K562 (cell line): ENCODE measurements around the gene RPS6KA2. TPM values are rescaled to one million over a fixed set of nuclear protein-coding genes. Genes with fewer than 3 reads are reported as not detected.

Source experiments
- ATF6 ChIP-seq: sonication (generic); formaldehyde crosslinking; IDR thresholded peaks from 2 replicates; pipeline ENCODE4 v1.4.0; 2020; ENCODE audit warnings: mild to moderate bottlenecking, missing genetic modification reagents
- CC2D1A ChIP-seq: fragments of 450-650 bp; IDR thresholded peaks from 2 replicates; pipeline ENCODE4 v1.6.1; 2017; ENCODE audit warnings: mild to moderate bottlenecking
- E2F4 ChIP-seq: sonication (generic); formaldehyde crosslinking; IDR thresholded peaks from 2 replicates; pipeline ENCODE4 v1.8.0; 2022; ENCODE audit warnings: mild to moderate bottlenecking, low read depth, missing genetic modification reagents
- POLR2AphosphoS2 ChIP-seq: IDR thresholded peaks from 2 replicates; pipeline ENCODE4 v1.6.1; 2012; ENCODE audit warnings: low read length, improper control_type of control experiment
- SP1 ChIP-seq: sonication (generic); formaldehyde crosslinking; IDR thresholded peaks from 2 replicates; pipeline ENCODE4 v1.8.1; 2022; ENCODE audit warnings: mild to moderate bottlenecking, missing genetic modification reagents
- TCF7 ChIP-seq: sonication (generic); IDR thresholded peaks from 2 replicates; pipeline ENCODE4 v1.6.1; 2016; ENCODE audit warnings: antibody characterized with exemption, borderline replicate concordance
- polyA plus RNA-seq, 8 experiments: library from polyadenylated mRNA; depleted of rRNA in 4 of 8; stranded (reverse) in 5 of 8; unstranded in 3 of 8; fragments of >200 nt; fragmentation: Nextera tagmentation in 2 of 8; fragmentation: Illumina TruSeq in 1 of 8; extraction: Ambion mirVana in 2 of 8; extraction: Trizol in 1 of 8; gene quantifications; 2 replicates each; pipeline versions ENCODE4 v1.2.1 to v1.2.3, GENCODE V29; 2011 to 2014; ENCODE audit warnings: inconsistent platforms in 1 of 8, missing spikeins in 1 of 8
- total RNA-seq, 7 experiments: library from RNA; depleted of rRNA in 6 of 7; stranded (reverse); fragments of >200 nt in 6 of 7; fragmentation: Illumina TruSeq in 2 of 7; extraction: Trizol in 2 of 7; gene quantifications; 2 replicates each; pipeline versions ENCODE4 v1.2.1 to v1.2.3, GENCODE V29; 2011 to 2021; ENCODE audit warnings: low replicate concordance in 1 of 7

Gene RPS6KA2
- total and polyA plus RNA-seq, 9 of the 15 experiments (the other 6 are each of a cell fraction or from before 2014, with no cell fraction given): 0.29 to 1.00 (median 0.53) TPM

GRCh38 chr6:166616261-166617238 is 10.5 kb downstream of the RPS6KA2 start (continued):
- TF ChIP-seq ATF6 (CRISPR knock-in tag) (no peak), TCF7 (no peak), E2F4 (no peak), POLR2AphosphoS2 (no peak), CC2D1A (no peak), SP1 (CRISPR knock-in tag) (no peak)
